HEK293 (cell line): ENCODE results near the gene GEMIN7.

ENCODE experiments used
- CTCF ChIP-seq: fragments of 450-650 bp; formaldehyde crosslinking; IDR thresholded peaks from 2 replicates; pipeline ENCODE4 v1.5.1; 2016; ENCODE audit warnings: missing biosample characterization, missing genetic modification characterization
- ELK4 ChIP-seq: IDR thresholded peaks from 2 replicates; pipeline ENCODE4 v1.6.1; 2011; ENCODE audit warnings: mild to moderate bottlenecking, low read depth, low read length, borderline replicate concordance
- KLF8 ChIP-seq: fragments of 450-650 bp; formaldehyde crosslinking; IDR thresholded peaks from 2 replicates; pipeline ENCODE4 v1.5.1; 2016; ENCODE audit warnings: missing biosample characterization, missing genetic modification characterization
- YY1 ChIP-seq: fragments of 450-650 bp; formaldehyde crosslinking; IDR thresholded peaks from 2 replicates; pipeline ENCODE4 v1.5.1; 2018; ENCODE audit warnings: missing biosample characterization, missing genetic modification characterization
- ZBTB17 ChIP-seq: fragments of 450-650 bp; formaldehyde crosslinking; IDR thresholded peaks from 2 replicates; pipeline ENCODE4 v1.5.1; 2016; ENCODE audit warnings: missing biosample characterization, missing genetic modification characterization
- ZNF24 ChIP-seq: fragments of 450-650 bp; formaldehyde crosslinking; IDR thresholded peaks from 2 replicates; pipeline ENCODE4 v1.5.1; 2016; ENCODE audit warnings: missing biosample characterization, missing genetic modification characterization
- ZNF561 ChIP-seq: fragments of 450-650 bp; IDR thresholded peaks from 2 replicates; pipeline ENCODE4 v1.5.1; 2018; ENCODE audit warnings: missing biosample characterization, missing genetic modification characterization, borderline replicate concordance
- ZNF792 ChIP-seq: fragments of 450-650 bp; formaldehyde crosslinking; IDR thresholded peaks from 2 replicates; pipeline ENCODE4 v1.5.1; 2016; ENCODE audit warnings: missing biosample characterization, missing genetic modification characterization
- TF ChIP-seq, protein P1 (sequence below): fragments of 450-650 bp; formaldehyde crosslinking; IDR thresholded peaks from 2 replicates; pipeline ENCODE4 v1.5.1; 2016; ENCODE audit warnings: missing biosample characterization, missing genetic modification characterization, low read depth

- TF ChIP-seq ZNF24 (tag by site-specific recombination): no peak
- TF ChIP-seq ZBTB17 (tag by site-specific recombination): no peak
- no peak for TF ChIP-seq YY1
- peak; percentile 81; the same call in 1 of the 2 replicates for TF ChIP-seq CTCF (tag by site-specific recombination)
- peak; percentile 19; the same call in 1 of the 2 replicates for TF ChIP-seq KLF8 (tag by site-specific recombination)
- TF ChIP-seq ZNF792 (tag by site-specific recombination): no peak
- TF ChIP-seq, protein P1, sequence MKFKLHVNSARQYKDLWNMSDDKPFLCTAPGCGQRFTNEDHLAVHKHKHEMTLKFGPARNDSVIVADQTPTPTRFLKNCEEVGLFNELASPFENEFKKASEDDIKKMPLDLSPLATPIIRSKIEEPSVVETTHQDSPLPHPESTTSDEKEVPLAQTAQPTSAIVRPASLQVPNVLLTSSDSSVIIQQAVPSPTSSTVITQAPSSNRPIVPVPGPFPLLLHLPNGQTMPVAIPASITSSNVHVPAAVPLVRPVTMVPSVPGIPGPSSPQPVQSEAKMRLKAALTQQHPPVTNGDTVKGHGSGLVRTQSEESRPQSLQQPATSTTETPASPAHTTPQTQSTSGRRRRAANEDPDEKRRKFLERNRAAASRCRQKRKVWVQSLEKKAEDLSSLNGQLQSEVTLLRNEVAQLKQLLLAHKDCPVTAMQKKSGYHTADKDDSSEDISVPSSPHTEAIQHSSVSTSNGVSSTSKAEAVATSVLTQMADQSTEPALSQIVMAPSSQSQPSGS (tag by site-specific recombination): no peak
- TF ChIP-seq ZNF561 (tag by site-specific recombination): no peak
- no peak for TF ChIP-seq ELK4
These were observed 19.6 kb upstream of the GEMIN7 start for GRCh38 chr19:45059258-45059965.
